RWPE2 (cell line): ENCODE results near the gene RNLS.

Experiments
- ATAC-seq: fragments of 200-7000 bp; cut with Tn5 transposase; 3 replicates; pipeline ENCODE4 v1.9.1; 2021; ENCODE audit warnings: low read depth
- DNase-seq: peaks from one replicate; pipeline ENCODE4 v3.0.0-alpha.2; 2020; ENCODE audit warnings: low spot score
- H3K27ac ChIP-seq: fragments of 450-650 bp; 2 replicates; pipeline ENCODE4 v1.5.1; 2017; ENCODE audit warnings: mild to moderate bottlenecking; ENCODE audit not compliant: poor library complexity, severe bottlenecking
- H3K27me3 ChIP-seq: fragments of 250-450 bp; sonication (Bioruptor Pico); 2 replicates; pipeline ENCODE4 v1.5.1; 2021; ENCODE audit warnings: mild to moderate bottlenecking, moderate library complexity; ENCODE audit not compliant: insufficient read depth, poor library complexity, severe bottlenecking
- H3K36me3 ChIP-seq: fragments of 250-450 bp; sonication (Bioruptor Pico); 2 replicates; pipeline ENCODE4 v1.5.1; 2020; ENCODE audit warnings: low read depth, mild to moderate bottlenecking, moderate library complexity
- H3K4me1 ChIP-seq: fragments of 250-450 bp; sonication (Bioruptor Pico); 2 replicates; pipeline ENCODE4 v1.5.1; 2021; ENCODE audit warnings: mild to moderate bottlenecking, moderate library complexity; ENCODE audit not compliant: insufficient read depth, poor library complexity, severe bottlenecking
- H3K4me3 ChIP-seq: fragments of 250-450 bp; sonication (Bioruptor Pico); 2 replicates; pipeline ENCODE4 v1.5.1; 2021; ENCODE audit warnings: mild to moderate bottlenecking, moderate library complexity; ENCODE audit not compliant: severe bottlenecking
- H3K9me3 ChIP-seq: fragments of 250-450 bp; sonication (Bioruptor Pico); 2 replicates; pipeline ENCODE4 v1.5.1; 2021; ENCODE audit warnings: mild to moderate bottlenecking, moderate library complexity; ENCODE audit not compliant: severe bottlenecking
- TF ChIP-seq, protein P1 (sequence below): fragments of 450-650 bp; IDR thresholded peaks from one replicate; pipeline ENCODE4 v1.5.1; 2017; ENCODE audit warnings: mild to moderate bottlenecking, moderate library complexity; ENCODE audit not compliant: poor library complexity, severe bottlenecking

The RNLS gene

DNA sequence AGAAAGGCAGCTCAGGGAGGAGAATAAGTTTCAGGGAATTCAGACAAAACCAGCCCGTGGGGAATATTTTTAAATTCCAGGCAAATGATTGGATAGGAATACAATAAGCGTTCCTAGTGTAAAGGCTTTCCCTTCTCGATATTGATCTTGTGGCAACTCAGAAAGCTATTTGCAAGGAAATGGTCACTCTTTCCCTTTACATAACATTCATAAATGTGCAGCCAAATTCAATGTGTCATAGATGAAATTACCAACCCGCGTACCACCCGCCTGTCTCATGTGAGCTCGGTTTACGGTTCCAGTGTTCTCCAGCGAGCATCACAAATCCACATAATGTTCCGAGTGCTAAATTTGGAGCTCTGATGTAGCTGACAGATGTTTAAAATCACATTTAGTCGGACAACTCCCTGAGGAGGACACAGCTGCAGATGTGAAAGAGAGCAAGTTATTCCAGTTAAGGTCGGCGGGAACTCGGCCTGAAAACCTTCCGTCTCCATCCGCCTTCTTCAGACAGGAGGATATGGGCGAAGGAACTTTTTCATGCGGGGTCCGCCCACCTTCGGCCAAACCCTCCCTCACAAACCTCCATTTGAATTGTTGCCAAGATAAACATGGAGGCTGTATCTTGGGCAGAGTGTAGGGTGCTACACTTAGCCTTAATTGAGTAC lies 327.0 kb downstream of the RNLS start:
- Histone ChIP-seq H3K36me3 (no peaks in the 10 kb centered on the region), H3K4me1 (peaks cover 15% of the 10 kb centered on the region), H3K4me3 (no peak overlapping the region), H3K27ac (no peak overlapping the region), H3K9me3 (no peaks in the 10 kb centered on the region), H3K27me3 (no peaks in the 10 kb centered on the region)
- TF ChIP-seq, protein P1, sequence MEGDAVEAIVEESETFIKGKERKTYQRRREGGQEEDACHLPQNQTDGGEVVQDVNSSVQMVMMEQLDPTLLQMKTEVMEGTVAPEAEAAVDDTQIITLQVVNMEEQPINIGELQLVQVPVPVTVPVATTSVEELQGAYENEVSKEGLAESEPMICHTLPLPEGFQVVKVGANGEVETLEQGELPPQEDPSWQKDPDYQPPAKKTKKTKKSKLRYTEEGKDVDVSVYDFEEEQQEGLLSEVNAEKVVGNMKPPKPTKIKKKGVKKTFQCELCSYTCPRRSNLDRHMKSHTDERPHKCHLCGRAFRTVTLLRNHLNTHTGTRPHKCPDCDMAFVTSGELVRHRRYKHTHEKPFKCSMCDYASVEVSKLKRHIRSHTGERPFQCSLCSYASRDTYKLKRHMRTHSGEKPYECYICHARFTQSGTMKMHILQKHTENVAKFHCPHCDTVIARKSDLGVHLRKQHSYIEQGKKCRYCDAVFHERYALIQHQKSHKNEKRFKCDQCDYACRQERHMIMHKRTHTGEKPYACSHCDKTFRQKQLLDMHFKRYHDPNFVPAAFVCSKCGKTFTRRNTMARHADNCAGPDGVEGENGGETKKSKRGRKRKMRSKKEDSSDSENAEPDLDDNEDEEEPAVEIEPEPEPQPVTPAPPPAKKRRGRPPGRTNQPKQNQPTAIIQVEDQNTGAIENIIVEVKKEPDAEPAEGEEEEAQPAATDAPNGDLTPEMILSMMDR: no peak
- ATAC-seq (no peak), DNase-seq (no peak)

DNA sequence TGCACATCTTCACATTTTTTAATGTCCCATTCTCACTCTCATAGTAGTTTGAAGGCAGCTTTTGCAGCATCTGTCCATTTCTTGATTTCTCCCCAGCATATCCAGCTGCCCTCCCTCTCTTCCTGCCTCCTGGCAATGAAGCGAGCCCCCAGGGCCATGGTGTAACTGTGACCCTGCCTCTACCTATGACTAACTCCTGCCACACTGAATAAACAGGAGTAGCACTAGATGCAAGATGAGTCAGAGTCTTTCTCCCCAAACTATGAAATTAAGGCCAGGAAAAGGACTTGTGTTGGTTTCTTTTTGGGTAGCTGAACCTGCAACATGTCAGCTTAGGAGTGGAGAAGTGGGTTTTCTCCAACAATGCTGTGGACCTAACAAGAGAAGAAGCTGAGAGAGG lies 329.0 kb downstream of the RNLS start:
- no peak overlapping the region for H3K27ac ChIP-seq
- ATAC-seq: peak; percentile 100
- peak; percentile 74 for DNase-seq
- no peak overlapping the region for H3K4me3 ChIP-seq
- peaks cover 15% of the 10 kb centered on the region for H3K4me1 ChIP-seq
- H3K36me3 ChIP-seq: no peaks in the 10 kb centered on the region
- no peaks in the 10 kb centered on the region for H3K9me3 ChIP-seq
- TF ChIP-seq, protein P1: no peak
- H3K27me3 ChIP-seq: no peaks in the 10 kb centered on the region

DNA sequence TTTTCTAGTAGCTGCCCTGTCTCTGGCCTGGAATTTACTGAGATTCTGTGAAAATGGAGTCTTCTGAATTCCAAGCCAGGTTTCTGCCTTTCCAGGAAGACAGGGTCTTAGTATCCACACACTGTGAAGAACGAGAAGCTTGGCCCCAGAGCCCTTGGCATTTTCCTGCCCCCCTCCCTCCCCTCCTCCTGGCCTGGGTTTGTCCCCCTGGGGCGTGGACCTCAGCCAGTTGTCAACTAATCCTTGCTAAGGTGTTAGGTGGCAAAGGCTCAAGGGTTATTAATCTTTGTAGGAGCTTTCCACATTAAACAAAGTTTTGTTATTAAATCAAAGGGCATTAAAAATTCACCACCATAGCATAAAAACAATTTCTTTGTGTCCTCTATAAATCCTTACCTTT lies 329.5 kb downstream of the RNLS start:
- no peak overlapping the region for H3K4me3 ChIP-seq
- TF ChIP-seq, protein P1: no peak
- H3K9me3 ChIP-seq: no peaks in the 10 kb centered on the region
- no peak for DNase-seq
- no peaks in the 10 kb centered on the region for H3K27me3 ChIP-seq
- H3K4me1 ChIP-seq: peaks cover 15% of the 10 kb centered on the region
- no peak overlapping the region for H3K27ac ChIP-seq
- ATAC-seq: no peak
- H3K36me3 ChIP-seq: no peaks in the 10 kb centered on the region

DNA sequence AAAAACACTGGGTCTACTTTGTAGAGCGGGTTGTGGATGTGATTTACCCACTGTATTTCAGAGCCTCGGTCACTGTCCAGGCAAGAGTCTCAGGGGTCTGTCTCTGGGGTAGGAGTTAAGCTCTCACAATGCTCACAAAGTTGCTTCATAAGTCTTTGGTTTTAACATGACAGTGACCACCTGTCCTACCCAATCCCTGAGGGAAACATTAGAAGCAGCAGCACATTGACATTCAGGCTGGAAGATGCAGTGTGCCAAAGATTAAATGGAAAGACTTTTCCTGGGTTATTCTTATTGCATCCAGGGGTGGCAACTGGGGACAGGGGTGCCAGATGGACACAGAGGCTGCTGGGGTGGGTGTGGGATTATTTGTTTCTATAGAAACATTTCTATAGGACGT lies 330.0 kb downstream of the RNLS start:
- no peak for ATAC-seq
- Histone ChIP-seq H3K36me3 (no peaks in the 10 kb centered on the region), H3K27ac (no peak overlapping the region), H3K4me1 (peaks cover 15% of the 10 kb centered on the region), H3K4me3 (no peak overlapping the region), H3K9me3 (no peaks in the 10 kb centered on the region), H3K27me3 (no peaks in the 10 kb centered on the region)
- TF ChIP-seq, protein P1: no peak
- no peak for DNase-seq

DNA sequence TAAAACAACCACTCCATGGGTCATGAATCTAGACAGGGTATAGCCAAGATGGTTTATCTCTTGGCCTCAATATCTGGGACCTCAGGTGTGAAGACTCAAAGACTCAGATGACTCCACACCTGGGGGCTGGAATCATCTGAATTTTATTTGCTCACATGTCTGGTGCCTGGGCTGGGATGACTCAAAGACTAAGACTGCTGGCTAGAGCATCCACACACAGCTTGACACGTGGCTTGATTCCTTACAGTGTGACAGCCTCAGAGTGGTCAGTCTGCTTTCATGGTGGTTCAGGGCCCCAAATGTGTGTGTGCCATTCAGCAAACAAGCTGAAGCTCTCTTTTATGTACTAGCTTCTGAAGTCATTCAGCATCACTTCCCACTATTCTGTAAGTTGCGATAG lies 333.7 kb downstream of the RNLS start:
- DNase-seq (no peak), ATAC-seq (no peak)
- H3K4me1 ChIP-seq: peaks cover 11% of the 10 kb centered on the region
- H3K4me3 ChIP-seq: no peak overlapping the region
- H3K36me3 ChIP-seq: no peaks in the 10 kb centered on the region
- H3K9me3 ChIP-seq: no peaks in the 10 kb centered on the region
- TF ChIP-seq, protein P1: no peak
- H3K27ac ChIP-seq: no peak overlapping the region
- no peaks in the 10 kb centered on the region for H3K27me3 ChIP-seq
